ENCODE data around the gene RMND1. TPM values are rescaled to one million over a fixed set of nuclear protein-coding genes. Genes with fewer than 3 reads are reported as not detected.
A peak's percentile ranks its signal among the peaks of the same experiment; 100 is the strongest.

The RMND1 gene
- total and polyA plus RNA-seq, 2 of the 13 experiments (the other 11 are each of a cell fraction or from before 2014, with no cell fraction given), result 34.0 to 72.5 TPM

GRCh38 chr6:151493161-151493803 lies 41.4 kb upstream of the RMND1 start (continued):
- no peak for TF ChIP-seq ATF4 (CRISPR knock-in tag; IDR thresholded peaks at IDR 0.05)
- no peak for TF ChIP-seq ZNF773 (CRISPR knock-in tag; IDR thresholded peaks at IDR 0.05; ENCODE audit: borderline replicate concordance)
- TF ChIP-seq ZNF7 (CRISPR knock-in tag; IDR thresholded peaks at IDR 0.05), result no peak
- peak; percentile 40; the same call in 1 of the 2 replicates for TF ChIP-seq ZMYM3 (CRISPR knock-in tag; IDR thresholded peaks at IDR 0.05)
- no peak for TF ChIP-seq GTF3A (CRISPR knock-in tag; conservative IDR thresholded peaks at IDR 0.05)
- no peak for TF ChIP-seq NONO (IDR thresholded peaks at IDR 0.05)
- no peak for TF ChIP-seq NONO (CRISPR knock-in tag; conservative IDR thresholded peaks at IDR 0.05)
- no peak for TF ChIP-seq XBP1 (CRISPR knock-in tag; IDR thresholded peaks at IDR 0.05)
- TF ChIP-seq CENPBD1 (CRISPR knock-in tag; IDR thresholded peaks at IDR 0.05; ENCODE audit: borderline replicate concordance, low read depth), result no peak
- no peak for TF ChIP-seq DR1 (CRISPR knock-in tag; IDR thresholded peaks at IDR 0.05)
- no peak for TF ChIP-seq SMARCC2 (IDR thresholded peaks at IDR 0.05)
- no peak for TF ChIP-seq SUZ12 (IDR thresholded peaks at IDR 0.05; ENCODE audit: low read depth, low read length)
- no peak for TF ChIP-seq SNAPC2 (CRISPR knock-in tag; IDR thresholded peaks at IDR 0.05)
- TF ChIP-seq ATRX (CRISPR knock-in tag; IDR thresholded peaks at IDR 0.05; ENCODE audit: borderline replicate concordance), result no peak
- TF ChIP-seq ZNF563 (CRISPR knock-in tag; IDR thresholded peaks at IDR 0.05), result no peak
- TF ChIP-seq ZKSCAN8 (CRISPR knock-in tag; IDR thresholded peaks at IDR 0.05; ENCODE audit: borderline replicate concordance), result peak; percentile 99
- TF ChIP-seq PBX2 (CRISPR knock-in tag; IDR thresholded peaks at IDR 0.05), result no peak
- TF ChIP-seq CBX5 (CRISPR knock-in tag; IDR thresholded peaks at IDR 0.05; ENCODE audit: borderline replicate concordance), result no peak
- TF ChIP-seq ZNF891 (CRISPR knock-in tag; IDR thresholded peaks at IDR 0.05), result no peak
- no peak for TF ChIP-seq PRPF4 (IDR thresholded peaks at IDR 0.05; ENCODE audit: low read depth, low read length, poor library complexity, severe bottlenecking)
- no peak for TF ChIP-seq SP2 (CRISPR knock-in tag; IDR thresholded peaks at IDR 0.05)
- no peak for TF ChIP-seq HCFC1 (IDR thresholded peaks at IDR 0.05; ENCODE audit: low read depth, low read length)
- no peak for TF ChIP-seq ZNF44 (CRISPR knock-in tag; IDR thresholded peaks at IDR 0.05)
- TF ChIP-seq ZNF747 (CRISPR knock-in tag; IDR thresholded peaks at IDR 0.05; ENCODE audit: borderline replicate concordance), result no peak; the same call in 1 of the 2 replicates
- TF ChIP-seq RFX1 (IDR thresholded peaks at IDR 0.05), result no peak
- no peak for TF ChIP-seq MTF1 (CRISPR knock-in tag; IDR thresholded peaks at IDR 0.05)
- no peak for TF ChIP-seq ZNF138 (CRISPR knock-in tag; IDR thresholded peaks at IDR 0.05; ENCODE audit: low read depth)

All from HepG2 (cell line).